Liver (tissue), 9 donors: ENCODE results near the gene SHOX. TPM values are rescaled to one million over a fixed set of nuclear protein-coding genes. Genes with fewer than 3 reads are reported as not detected.
"Not testable (repeated sequence)": the region's sequence is repeated elsewhere in the genome, so short reads cannot be mapped to it uniquely, and the experiment has no call there.

Source experiments
- DNase-seq: peaks from one replicate; pipeline ENCODE4 v3.0.0-alpha.2; 2017; ENCODE audit warnings: low spot score
- H3K27ac ChIP-seq, 2 donors: one replicate each; pipeline ENCODE4 v1.7.0; 2013; ENCODE audit warnings: inconsistent platforms in 2 of 2, low read length in 2 of 2, control low read depth in 1 of 2, low read depth in 1 of 2, mild to moderate bottlenecking in 1 of 2
- H3K27me3 ChIP-seq, 4 donors: one replicate each; pipeline versions ENCODE4 v1.6.1 to v1.7.0; 2013; ENCODE audit warnings: low read length in 3 of 4, inconsistent platforms in 1 of 4, mild to moderate bottlenecking in 1 of 4, moderate library complexity in 1 of 4; ENCODE audit not compliant: control insufficient read depth in 4 of 4, insufficient read depth in 4 of 4
- H3K36me3 ChIP-seq, 4 donors: one replicate each; pipeline versions ENCODE4 v1.6.1 to v1.7.0; 2013; ENCODE audit warnings: low read length in 3 of 4, mild to moderate bottlenecking in 3 of 4, low read depth in 1 of 4, moderate library complexity in 1 of 4; ENCODE audit not compliant: control insufficient read depth in 4 of 4, insufficient read depth in 3 of 4
- H3K4me1 ChIP-seq, 4 donors: one replicate each; pipeline versions ENCODE4 v1.6.1 to v1.7.0; 2013; ENCODE audit warnings: low read length in 3 of 4, mild to moderate bottlenecking in 3 of 4, moderate library complexity in 1 of 4; ENCODE audit not compliant: control insufficient read depth in 4 of 4, insufficient read depth in 4 of 4
- H3K4me3 ChIP-seq, 3 donors: one replicate each; pipeline versions ENCODE4 v1.6.1 to v1.7.0; 2013; ENCODE audit warnings: low read length in 3 of 3, control low read depth in 1 of 3, low read depth in 1 of 3, mild to moderate bottlenecking in 1 of 3
- H3K9ac ChIP-seq, 2 donors: one replicate each; pipeline ENCODE4 v1.7.0; 2013; ENCODE audit warnings: low read length in 2 of 2, mild to moderate bottlenecking in 2 of 2, moderate library complexity in 2 of 2, control low read depth in 1 of 2, low read depth in 1 of 2
- H3K9me3 ChIP-seq, 4 donors: one replicate each; pipeline versions ENCODE4 v1.6.1 to v1.7.0; 2013; ENCODE audit warnings: low read length in 3 of 4; ENCODE audit not compliant: control insufficient read depth in 4 of 4
- EGR1 ChIP-seq, 2 donors: IDR thresholded peaks; 2 replicates each; pipeline ENCODE4 v1.6.1; 2016 to 2018; ENCODE audit warnings: antibody characterized with exemption in 2 of 2, low read depth in 2 of 2
- FOXA2 ChIP-seq: IDR thresholded peaks from 2 replicates; pipeline ENCODE4 v1.6.1; 2016; ENCODE audit warnings: antibody characterized with exemption
- GABPA ChIP-seq, 2 donors: IDR thresholded peaks in 1 of 2; conservative IDR thresholded peaks in 1 of 2; 2 replicates each; pipeline ENCODE4 v1.6.1; 2016; ENCODE audit warnings: antibody characterized with exemption in 2 of 2, mild to moderate bottlenecking in 1 of 2, moderate library complexity in 1 of 2
- HNF4A ChIP-seq, 2 donors: conservative IDR thresholded peaks; 2 replicates each; pipeline ENCODE4 v1.6.1; 2016; ENCODE audit warnings: antibody characterized with exemption in 2 of 2, mild to moderate bottlenecking in 2 of 2
- JUND ChIP-seq, 2 donors: IDR thresholded peaks; 2 replicates each; pipeline ENCODE4 v1.6.1; 2016; ENCODE audit warnings: antibody characterized with exemption in 2 of 2
- NR2F2 ChIP-seq: IDR thresholded peaks from 2 replicates; pipeline ENCODE4 v1.6.1; 2016; ENCODE audit warnings: antibody characterized with exemption
- RXRA ChIP-seq, 2 donors: IDR thresholded peaks; 2 replicates each; pipeline ENCODE4 v1.6.1; 2017 to 2018; ENCODE audit warnings: antibody characterized with exemption in 2 of 2, mild to moderate bottlenecking in 1 of 2
- SP1 ChIP-seq: IDR thresholded peaks from 2 replicates; pipeline ENCODE4 v1.6.1; 2018; ENCODE audit warnings: antibody characterized with exemption, mild to moderate bottlenecking
- TAF1 ChIP-seq: conservative IDR thresholded peaks from 2 replicates; pipeline ENCODE4 v1.6.1; 2016; ENCODE audit warnings: antibody characterized with exemption, mild to moderate bottlenecking
- YY1 ChIP-seq: IDR thresholded peaks from 2 replicates; pipeline ENCODE4 v1.6.1; 2016; ENCODE audit warnings: antibody characterized with exemption, mild to moderate bottlenecking
- WGBS: extraction: QIAGEN DNeasy Blood & Tissue Kit; methylation state at CpG from one replicate; pipeline ENCODE4 v1.1.7; 2013; 5-methylcytosine and 5-hydroxymethylcytosine counted together
- polyA plus RNA-seq, 2 donors: library from polyadenylated mRNA; stranded (reverse) in 1 of 2; unstranded in 1 of 2; fragments of 200-250 nt in 1 of 2; fragments of >200 nt in 1 of 2; fragmentation: Nextera tagmentation in 1 of 2; extraction: Ambion mirVana in 1 of 2; gene quantifications; one replicate each; pipeline versions ENCODE4 v1.2.1 to v1.2.3, GENCODE V29; 2013 to 2015
- total RNA-seq, 2 donors: library from RNA; depleted of rRNA; stranded (reverse); fragments of >200 nt; gene quantifications; one replicate each; pipeline ENCODE4 v1.2.3, GENCODE V29; 2014
- TF ChIP-seq, protein P1 (sequence below): IDR thresholded peaks from 2 replicates; pipeline ENCODE4 v1.6.1; 2016; ENCODE audit warnings: antibody characterized with exemption
- TF ChIP-seq, protein P2 (sequence below): IDR thresholded peaks from 2 replicates; pipeline ENCODE4 v1.6.1; 2016; ENCODE audit warnings: antibody characterized with exemption
- TF ChIP-seq, protein P3 (sequence below): fragments of 150-350 bp; IDR thresholded peaks from 2 replicates; pipeline ENCODE4 v1.5.1; 2017; ENCODE audit warnings: improper control_type of control experiment, low read depth, low read length; ENCODE audit not compliant: missing input control
- TF ChIP-seq, protein P4 (sequence below): IDR thresholded peaks from 2 replicates; pipeline ENCODE4 v1.6.1; 2016; ENCODE audit warnings: antibody characterized with exemption, mild to moderate bottlenecking
- TF ChIP-seq, protein P5 (sequence below): IDR thresholded peaks from 2 replicates; pipeline ENCODE4 v1.6.1; 2016; ENCODE audit warnings: antibody characterized with exemption
- donor health status: healthy.
- donor health status: healthy.
- donor health status: healthy.
- donor health status: healthy.
- donor health status: healthy.

SHOX gene
- total and polyA plus RNA-seq, 4 donors, result not detected

DNA sequence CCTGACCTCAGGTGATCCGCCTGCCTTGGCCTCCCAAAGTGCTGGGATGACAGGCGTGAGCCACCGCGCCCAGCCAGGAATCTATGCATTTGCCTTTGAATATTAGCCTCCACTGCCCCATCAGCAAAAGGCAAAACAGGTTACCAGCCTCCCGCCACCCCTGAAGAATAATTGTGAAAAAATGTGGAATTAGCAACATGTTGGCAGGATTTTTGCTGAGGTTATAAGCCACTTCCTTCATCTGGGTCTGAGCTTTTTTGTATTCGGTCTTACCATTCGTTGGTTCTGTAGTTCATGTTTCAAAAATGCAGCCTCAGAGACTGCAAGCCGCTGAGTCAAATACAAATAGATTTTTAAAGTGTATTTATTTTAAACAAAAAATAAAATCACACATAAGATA, 44.2 kb upstream of the SHOX start:
- no peak overlapping the region for H3K4me3 ChIP-seq
- 82% methylated on average over 8 of the region's 8 CpGs for WGBS

DNA sequence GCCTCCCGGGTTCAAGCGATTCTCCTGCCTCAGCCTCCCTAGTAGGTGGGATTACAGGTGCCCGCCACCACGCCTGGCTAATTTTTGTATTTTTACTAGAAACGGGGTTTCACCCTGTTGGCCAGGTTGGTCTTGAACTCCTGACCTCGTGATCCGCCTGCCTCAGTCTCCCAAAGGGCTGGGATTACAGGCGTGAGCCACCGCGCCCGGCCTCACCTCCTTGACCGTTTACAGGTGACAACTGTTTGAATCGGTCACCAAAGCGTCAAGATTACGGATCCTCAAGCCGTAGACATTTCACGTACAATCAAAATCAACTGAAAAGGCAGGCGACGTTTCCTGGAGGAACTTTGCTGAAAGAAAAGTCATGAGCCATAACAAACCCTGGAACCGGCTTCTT, 41.3 kb upstream of the SHOX start:
- H3K9ac ChIP-seq, H3K36me3 ChIP-seq, H3K27me3 ChIP-seq, H3K4me3 ChIP-seq, H3K4me1 ChIP-seq, H3K9me3 ChIP-seq, H3K27ac ChIP-seq, DNase-seq: not testable (repeated sequence)
- WGBS, result 83% methylated on average over 19 of the region's 20 CpGs

More for the DNA sequence above, 44.2 kb upstream of the SHOX start:
- Histone ChIP-seq H3K36me3 (no peaks in the 10 kb centered on the region), H3K9me3 (no peaks in the 10 kb centered on the region), H3K9ac (no peak overlapping the region), H3K27me3 (no peaks in the 10 kb centered on the region), H3K27ac (no peak overlapping the region), H3K4me1 (no peaks in the 10 kb centered on the region)
- TF ChIP-seq YY1 (no peak), HNF4A (conservative IDR thresholded peaks at IDR 0.05) (no peak), NR2F2 (no peak), JUND (IDR thresholded peaks at IDR 0.05) (no peak), GABPA (IDR thresholded peaks at IDR 0.05 in 1 of 2, conservative IDR thresholded peaks at IDR 0.05 in 1 of 2) (no peak), TAF1 (no peak), RXRA (IDR thresholded peaks at IDR 0.05) (no peak), SP1 (no peak), FOXA2 (no peak), EGR1 (IDR thresholded peaks at IDR 0.05; ENCODE audit: low read depth in 2 of 2) (no peak)
- TF ChIP-seq, protein P1, sequence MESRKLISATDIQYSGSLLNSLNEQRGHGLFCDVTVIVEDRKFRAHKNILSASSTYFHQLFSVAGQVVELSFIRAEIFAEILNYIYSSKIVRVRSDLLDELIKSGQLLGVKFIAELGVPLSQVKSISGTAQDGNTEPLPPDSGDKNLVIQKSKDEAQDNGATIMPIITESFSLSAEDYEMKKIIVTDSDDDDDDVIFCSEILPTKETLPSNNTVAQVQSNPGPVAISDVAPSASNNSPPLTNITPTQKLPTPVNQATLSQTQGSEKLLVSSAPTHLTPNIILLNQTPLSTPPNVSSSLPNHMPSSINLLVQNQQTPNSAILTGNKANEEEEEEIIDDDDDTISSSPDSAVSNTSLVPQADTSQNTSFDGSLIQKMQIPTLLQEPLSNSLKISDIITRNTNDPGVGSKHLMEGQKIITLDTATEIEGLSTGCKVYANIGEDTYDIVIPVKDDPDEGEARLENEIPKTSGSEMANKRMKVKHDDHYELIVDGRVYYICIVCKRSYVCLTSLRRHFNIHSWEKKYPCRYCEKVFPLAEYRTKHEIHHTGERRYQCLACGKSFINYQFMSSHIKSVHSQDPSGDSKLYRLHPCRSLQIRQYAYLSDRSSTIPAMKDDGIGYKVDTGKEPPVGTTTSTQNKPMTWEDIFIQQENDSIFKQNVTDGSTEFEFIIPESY, result no peak
- TF ChIP-seq, protein P2, sequence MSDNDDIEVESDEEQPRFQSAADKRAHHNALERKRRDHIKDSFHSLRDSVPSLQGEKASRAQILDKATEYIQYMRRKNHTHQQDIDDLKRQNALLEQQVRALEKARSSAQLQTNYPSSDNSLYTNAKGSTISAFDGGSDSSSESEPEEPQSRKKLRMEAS, result no peak
- TF ChIP-seq, protein P3, sequence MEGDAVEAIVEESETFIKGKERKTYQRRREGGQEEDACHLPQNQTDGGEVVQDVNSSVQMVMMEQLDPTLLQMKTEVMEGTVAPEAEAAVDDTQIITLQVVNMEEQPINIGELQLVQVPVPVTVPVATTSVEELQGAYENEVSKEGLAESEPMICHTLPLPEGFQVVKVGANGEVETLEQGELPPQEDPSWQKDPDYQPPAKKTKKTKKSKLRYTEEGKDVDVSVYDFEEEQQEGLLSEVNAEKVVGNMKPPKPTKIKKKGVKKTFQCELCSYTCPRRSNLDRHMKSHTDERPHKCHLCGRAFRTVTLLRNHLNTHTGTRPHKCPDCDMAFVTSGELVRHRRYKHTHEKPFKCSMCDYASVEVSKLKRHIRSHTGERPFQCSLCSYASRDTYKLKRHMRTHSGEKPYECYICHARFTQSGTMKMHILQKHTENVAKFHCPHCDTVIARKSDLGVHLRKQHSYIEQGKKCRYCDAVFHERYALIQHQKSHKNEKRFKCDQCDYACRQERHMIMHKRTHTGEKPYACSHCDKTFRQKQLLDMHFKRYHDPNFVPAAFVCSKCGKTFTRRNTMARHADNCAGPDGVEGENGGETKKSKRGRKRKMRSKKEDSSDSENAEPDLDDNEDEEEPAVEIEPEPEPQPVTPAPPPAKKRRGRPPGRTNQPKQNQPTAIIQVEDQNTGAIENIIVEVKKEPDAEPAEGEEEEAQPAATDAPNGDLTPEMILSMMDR, result no peak
- TF ChIP-seq, protein P4, sequence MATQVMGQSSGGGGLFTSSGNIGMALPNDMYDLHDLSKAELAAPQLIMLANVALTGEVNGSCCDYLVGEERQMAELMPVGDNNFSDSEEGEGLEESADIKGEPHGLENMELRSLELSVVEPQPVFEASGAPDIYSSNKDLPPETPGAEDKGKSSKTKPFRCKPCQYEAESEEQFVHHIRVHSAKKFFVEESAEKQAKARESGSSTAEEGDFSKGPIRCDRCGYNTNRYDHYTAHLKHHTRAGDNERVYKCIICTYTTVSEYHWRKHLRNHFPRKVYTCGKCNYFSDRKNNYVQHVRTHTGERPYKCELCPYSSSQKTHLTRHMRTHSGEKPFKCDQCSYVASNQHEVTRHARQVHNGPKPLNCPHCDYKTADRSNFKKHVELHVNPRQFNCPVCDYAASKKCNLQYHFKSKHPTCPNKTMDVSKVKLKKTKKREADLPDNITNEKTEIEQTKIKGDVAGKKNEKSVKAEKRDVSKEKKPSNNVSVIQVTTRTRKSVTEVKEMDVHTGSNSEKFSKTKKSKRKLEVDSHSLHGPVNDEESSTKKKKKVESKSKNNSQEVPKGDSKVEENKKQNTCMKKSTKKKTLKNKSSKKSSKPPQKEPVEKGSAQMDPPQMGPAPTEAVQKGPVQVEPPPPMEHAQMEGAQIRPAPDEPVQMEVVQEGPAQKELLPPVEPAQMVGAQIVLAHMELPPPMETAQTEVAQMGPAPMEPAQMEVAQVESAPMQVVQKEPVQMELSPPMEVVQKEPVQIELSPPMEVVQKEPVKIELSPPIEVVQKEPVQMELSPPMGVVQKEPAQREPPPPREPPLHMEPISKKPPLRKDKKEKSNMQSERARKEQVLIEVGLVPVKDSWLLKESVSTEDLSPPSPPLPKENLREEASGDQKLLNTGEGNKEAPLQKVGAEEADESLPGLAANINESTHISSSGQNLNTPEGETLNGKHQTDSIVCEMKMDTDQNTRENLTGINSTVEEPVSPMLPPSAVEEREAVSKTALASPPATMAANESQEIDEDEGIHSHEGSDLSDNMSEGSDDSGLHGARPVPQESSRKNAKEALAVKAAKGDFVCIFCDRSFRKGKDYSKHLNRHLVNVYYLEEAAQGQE, result no peak
- TF ChIP-seq, protein P5, sequence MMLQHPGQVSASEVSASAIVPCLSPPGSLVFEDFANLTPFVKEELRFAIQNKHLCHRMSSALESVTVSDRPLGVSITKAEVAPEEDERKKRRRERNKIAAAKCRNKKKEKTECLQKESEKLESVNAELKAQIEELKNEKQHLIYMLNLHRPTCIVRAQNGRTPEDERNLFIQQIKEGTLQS, result no peak
- no peak for DNase-seq
